ENCODE data around the gene PLEKHG5.
A peak's percentile ranks its signal among the peaks of the same experiment; 100 is the strongest.

The PLEKHG5 gene

DNA sequence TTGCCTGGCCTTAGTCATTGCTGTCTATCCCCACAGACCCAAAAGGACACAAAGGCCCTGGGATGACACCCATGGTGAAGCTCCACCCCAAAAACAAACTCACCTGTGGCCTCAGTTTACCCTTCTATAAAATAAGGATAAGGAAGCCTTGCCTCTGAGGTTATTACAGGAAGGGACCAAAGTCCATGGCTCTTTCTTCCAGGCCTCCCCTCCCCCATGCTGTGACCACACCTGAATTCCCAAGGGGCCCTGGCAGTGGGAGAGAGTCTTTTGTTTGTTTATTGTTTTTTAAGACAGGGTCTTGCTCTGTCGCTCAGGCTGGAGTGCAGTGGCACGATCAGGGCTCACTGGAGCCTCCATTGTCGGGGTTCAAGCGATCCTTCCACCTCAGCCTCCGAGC, 15.0 kb downstream of the PLEKHG5 start:
- TF ChIP-seq, protein P1, sequence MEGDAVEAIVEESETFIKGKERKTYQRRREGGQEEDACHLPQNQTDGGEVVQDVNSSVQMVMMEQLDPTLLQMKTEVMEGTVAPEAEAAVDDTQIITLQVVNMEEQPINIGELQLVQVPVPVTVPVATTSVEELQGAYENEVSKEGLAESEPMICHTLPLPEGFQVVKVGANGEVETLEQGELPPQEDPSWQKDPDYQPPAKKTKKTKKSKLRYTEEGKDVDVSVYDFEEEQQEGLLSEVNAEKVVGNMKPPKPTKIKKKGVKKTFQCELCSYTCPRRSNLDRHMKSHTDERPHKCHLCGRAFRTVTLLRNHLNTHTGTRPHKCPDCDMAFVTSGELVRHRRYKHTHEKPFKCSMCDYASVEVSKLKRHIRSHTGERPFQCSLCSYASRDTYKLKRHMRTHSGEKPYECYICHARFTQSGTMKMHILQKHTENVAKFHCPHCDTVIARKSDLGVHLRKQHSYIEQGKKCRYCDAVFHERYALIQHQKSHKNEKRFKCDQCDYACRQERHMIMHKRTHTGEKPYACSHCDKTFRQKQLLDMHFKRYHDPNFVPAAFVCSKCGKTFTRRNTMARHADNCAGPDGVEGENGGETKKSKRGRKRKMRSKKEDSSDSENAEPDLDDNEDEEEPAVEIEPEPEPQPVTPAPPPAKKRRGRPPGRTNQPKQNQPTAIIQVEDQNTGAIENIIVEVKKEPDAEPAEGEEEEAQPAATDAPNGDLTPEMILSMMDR (conservative IDR thresholded peaks at IDR 0.05; ENCODE audit: low read length) = no peak
- H3K4me3 ChIP-seq (ENCODE audit: low read length) = no peak overlapping the region
- DNase-seq (ENCODE audit: low read depth) = no peak

GRCh38 chr1:6475381-6476133, 15.9 kb downstream of the PLEKHG5 start:
- DNase-seq (ENCODE audit: low read depth) = no peak
- no peak overlapping the region for H3K4me3 ChIP-seq (ENCODE audit: low read length)
- TF ChIP-seq, protein P1 (conservative IDR thresholded peaks at IDR 0.05; ENCODE audit: low read length) = peak; percentile 79

GRCh38 chr1:6474815-6475282, 16.6 kb downstream of the PLEKHG5 start:
- no peak for DNase-seq (ENCODE audit: low read depth)
- TF ChIP-seq, protein P1 (conservative IDR thresholded peaks at IDR 0.05; ENCODE audit: low read length) = no peak
- no peak overlapping the region for H3K4me3 ChIP-seq (ENCODE audit: low read length)

GRCh38 chr1:6473974-6474814, 17.3 kb downstream of the PLEKHG5 start:
- TF ChIP-seq, protein P1 (conservative IDR thresholded peaks at IDR 0.05; ENCODE audit: low read length) = no peak
- no peak for DNase-seq (ENCODE audit: low read depth)

GRCh38 chr1:6473156-6473555, 18.3 kb downstream of the PLEKHG5 start:
- DNase-seq (ENCODE audit: low read depth) = no peak
- no peak overlapping the region for H3K4me3 ChIP-seq (ENCODE audit: low read length)
- TF ChIP-seq, protein P1 (conservative IDR thresholded peaks at IDR 0.05; ENCODE audit: low read length) = no peak

More at GRCh38 chr1:6473974-6474814, 17.3 kb downstream of the PLEKHG5 start:
- H3K4me3 ChIP-seq (ENCODE audit: low read length) = no peak overlapping the region

DNA sequence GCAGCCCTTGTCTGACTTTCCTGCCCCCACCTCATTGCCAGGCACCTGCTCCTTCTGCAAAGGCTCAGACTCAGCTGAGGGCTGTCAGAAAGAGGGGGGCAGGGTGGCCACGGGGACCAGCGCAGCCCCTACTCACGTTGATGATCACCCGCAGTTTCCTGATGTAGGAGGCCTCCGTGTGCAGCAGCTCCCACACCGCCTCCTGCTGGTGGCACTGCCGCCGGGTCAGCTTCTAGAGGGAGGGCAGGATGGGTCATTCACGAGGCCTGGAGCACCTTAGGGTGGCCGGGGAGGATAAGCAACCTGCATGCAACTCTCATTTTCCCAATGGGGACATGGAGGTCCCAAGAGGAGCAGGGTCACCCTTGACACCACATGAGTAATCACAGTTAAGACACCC, 19.1 kb downstream of the PLEKHG5 start:
- DNase-seq (ENCODE audit: low read depth) = no peak
- H3K4me3 ChIP-seq (ENCODE audit: low read length) = no peak overlapping the region
- TF ChIP-seq, protein P1 (conservative IDR thresholded peaks at IDR 0.05; ENCODE audit: low read length) = no peak
